Measurements from ENCODE around the gene SEMA4D.
"Not testable (repeated sequence)": the region's sequence is repeated elsewhere in the genome, so short reads cannot be mapped to it uniquely, and the experiment has no call there.

SEMA4D gene

DNA sequence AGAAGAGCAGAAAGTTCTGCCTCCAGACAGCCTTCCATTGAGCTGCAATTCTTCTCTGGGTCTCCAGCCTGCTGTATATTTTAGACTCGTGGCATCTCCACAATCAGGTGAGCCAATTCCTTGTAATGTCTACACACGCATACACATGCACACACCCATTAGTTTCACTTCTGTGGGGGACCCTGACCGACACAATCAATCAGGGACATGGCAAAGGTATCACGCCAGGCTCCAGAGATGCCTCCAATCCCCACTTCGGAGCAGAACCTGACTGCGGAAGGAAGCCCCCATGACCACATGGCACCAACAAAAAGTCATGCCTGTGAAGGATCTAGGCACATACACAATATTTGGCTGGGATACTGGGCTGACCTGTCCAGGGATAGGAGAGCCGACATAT lies 21.4 kb downstream of the SEMA4D start:
- no peak for TF ChIP-seq ZNF274 (IDR thresholded peaks at IDR 0.05; ENCODE audit: low read depth, low read length)
- no peak overlapping the region for H3K4me3 ChIP-seq (ENCODE audit: low read length)

DNA sequence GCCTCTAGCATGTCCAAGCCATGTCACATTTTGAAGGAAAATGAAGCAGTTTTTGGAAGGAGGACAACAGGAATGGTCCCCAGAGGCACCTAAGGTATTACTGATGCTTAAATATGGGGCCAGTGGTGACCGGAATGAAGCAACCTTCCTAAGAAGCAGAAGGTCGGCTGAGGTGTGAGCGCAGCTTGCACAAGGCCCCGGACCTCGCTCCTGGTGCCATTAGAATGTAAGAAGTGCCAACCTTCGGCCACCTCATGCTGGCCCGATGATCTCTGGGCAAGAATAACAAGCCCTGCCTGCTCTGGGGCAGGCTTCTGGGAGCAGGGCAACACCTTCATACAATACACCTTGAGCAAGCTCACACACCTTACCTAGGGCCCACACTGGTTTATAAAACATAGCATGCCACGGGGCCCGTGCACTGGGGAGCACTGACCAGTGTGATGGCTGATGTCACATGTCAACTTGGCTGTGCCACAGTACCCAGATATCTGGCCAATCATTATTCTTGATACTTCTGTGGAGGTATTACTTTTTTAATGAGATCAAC lies 21.9 kb downstream of the SEMA4D start:
- H3K4me3 ChIP-seq (ENCODE audit: low read length) = no peak overlapping the region
- no peak for TF ChIP-seq ZNF274 (IDR thresholded peaks at IDR 0.05; ENCODE audit: low read depth, low read length)

DNA sequence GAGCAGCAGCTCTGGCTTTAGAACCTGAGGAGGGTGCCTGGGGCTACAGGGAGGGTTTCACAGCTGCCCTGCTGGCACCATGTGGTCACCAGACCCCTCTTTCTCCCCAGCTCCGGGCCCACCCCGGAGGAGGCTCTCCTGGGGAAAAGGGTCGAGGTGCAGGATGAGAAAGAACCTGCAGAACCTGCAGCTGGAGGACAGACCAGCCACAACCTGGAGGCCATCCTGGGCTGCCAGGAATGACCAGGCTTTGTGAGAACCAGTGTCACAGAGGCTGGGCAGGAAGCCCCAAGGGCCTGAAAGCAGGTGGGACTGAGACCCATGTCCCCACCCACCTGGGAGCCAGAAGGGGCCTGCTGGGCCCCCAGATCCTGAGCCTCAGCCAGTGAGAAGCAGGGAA lies 23.0 kb downstream of the SEMA4D start:
- no peak overlapping the region for H3K4me3 ChIP-seq (ENCODE audit: low read length)
- no peak for TF ChIP-seq ZNF274 (IDR thresholded peaks at IDR 0.05; ENCODE audit: low read depth, low read length)

DNA sequence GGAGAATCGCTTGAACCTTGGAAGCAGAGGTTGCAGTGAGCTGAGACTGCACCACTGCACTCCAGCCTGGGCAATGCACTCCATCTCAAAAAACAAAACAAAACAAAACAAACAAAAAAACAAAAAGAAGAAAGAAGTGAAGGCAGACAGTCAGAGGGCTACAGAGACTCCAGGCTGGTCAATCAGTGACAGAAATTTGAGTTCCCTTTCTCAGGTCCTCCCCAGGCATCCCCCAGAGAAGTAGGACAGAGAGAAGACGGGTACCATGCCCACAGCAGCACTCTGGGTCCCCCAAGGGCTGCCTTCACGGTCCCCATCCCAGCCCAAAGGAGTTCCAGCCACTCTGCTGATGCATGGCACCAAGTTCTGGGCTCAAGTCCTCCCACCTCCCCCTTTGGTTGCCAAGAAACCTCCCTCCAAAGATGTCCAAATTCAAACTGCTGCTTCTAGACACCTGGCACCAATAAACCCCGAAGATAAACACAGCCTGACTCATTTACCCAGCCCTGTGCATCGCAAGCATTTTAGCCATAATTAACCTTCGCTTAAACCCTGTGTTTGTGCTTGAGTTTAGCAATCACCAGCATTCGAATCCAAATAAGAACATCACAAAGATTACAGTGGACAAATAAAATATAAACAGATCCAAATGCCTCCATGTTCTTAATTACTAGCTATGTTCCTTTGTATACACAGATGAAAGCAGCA lies 24.0 kb downstream of the SEMA4D start:
- no peak for TF ChIP-seq ZNF274 (IDR thresholded peaks at IDR 0.05; ENCODE audit: low read depth, low read length)
- H3K4me3 ChIP-seq (ENCODE audit: low read length) = no peak overlapping the region

DNA sequence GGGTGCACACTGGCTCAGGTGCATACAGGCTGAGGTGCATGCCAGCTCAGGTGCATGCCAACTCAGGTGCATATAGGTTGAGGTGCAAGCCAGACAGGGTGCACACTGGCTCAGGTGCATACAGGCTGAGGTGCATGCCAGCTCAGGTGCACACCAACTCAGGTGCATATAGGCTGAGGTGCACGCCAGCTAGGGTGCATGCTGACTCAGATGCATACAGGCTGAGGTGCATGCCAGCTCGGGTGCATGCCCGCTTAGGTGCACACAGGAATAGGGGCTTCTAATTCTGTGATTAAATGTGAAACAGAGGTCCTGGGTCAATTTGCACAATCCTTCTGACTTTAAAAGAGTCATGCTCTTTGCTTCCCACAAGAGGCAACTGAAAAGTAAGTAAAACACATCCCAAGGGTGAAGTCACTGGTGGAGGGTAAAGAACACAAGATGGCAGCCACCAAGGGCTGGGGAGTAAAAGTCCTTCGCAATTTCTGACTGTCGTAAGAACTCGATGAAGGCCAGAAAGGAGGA lies 26.1 kb downstream of the SEMA4D start:
- H3K4me3 ChIP-seq (ENCODE audit: low read length) = not testable (repeated sequence)

DNA sequence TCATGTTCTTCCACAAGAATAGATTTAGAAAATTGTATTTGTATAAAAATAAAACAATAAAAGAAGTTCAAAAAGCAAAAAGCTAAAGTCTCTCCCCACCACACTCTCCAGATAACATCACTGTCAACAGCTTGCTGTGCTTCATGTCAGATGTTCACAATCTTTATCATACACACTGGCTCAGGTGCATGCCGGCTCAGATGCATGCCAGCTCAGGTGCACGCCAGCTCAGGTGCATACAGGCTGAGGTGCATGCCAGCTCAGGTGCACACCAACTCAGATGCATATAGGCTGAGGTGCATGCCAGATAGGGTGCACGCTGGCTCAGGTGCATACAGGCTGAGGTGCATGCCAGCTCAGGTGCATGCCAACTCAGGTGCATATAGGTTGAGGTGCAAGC lies 26.5 kb downstream of the SEMA4D start:
- no peak for TF ChIP-seq ZNF274 (IDR thresholded peaks at IDR 0.05; ENCODE audit: low read depth, low read length)

DNA sequence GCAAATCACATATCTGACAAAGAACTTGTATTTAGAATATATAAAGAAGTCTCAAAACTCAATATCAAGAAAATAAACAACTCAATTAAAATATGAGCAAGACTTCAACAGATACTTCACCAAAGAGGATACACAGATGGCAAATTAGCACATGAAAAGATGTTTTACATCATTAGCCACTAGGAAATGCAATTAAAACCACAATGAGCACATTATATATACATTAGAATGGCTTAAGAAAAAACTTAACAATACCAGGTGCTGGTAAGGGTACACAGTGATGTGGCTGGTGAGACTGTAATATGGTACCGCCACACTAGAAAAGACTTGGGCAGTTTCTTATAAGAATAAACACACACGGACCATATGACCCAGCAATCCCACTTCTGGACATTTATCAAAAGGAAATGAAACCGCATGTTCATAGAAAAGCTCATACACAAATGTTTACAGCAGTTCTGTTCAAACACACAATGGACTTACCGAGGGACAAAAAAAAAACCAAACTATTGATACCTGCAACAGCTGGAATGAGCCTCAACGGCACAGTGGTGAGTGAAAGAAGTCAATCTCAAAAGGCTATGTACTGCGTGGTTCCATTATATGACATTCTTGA lies 27.6 kb downstream of the SEMA4D start:
- H3K4me3 ChIP-seq (ENCODE audit: low read length) = no peak overlapping the region
- TF ChIP-seq ZNF274 (IDR thresholded peaks at IDR 0.05; ENCODE audit: low read depth, low read length) = no peak

More for the DNA sequence above, 26.5 kb downstream of the SEMA4D start:
- H3K4me3 ChIP-seq (ENCODE audit: low read length) = no peak overlapping the region

DNA sequence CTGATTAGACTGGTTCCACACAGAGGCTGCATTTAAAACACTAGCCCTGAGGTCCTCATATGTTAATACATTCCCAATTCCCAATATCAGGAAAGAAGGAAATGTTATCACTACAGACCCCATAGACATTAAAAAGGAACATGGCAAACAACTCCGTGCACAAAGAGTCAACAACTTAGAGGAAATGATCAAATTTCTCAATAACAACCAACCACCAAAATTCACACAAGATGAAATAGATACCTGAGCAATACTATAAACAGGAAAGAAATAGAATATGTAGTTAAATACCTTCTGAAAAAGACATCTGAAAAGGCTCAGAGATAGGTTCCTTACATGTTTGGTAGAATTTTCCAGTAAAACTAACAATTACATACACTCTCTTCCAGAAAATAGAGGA lies 28.9 kb downstream of the SEMA4D start:
- no peak for TF ChIP-seq ZNF274 (IDR thresholded peaks at IDR 0.05; ENCODE audit: low read depth, low read length)
- no peak overlapping the region for H3K4me3 ChIP-seq (ENCODE audit: low read length)

DNA sequence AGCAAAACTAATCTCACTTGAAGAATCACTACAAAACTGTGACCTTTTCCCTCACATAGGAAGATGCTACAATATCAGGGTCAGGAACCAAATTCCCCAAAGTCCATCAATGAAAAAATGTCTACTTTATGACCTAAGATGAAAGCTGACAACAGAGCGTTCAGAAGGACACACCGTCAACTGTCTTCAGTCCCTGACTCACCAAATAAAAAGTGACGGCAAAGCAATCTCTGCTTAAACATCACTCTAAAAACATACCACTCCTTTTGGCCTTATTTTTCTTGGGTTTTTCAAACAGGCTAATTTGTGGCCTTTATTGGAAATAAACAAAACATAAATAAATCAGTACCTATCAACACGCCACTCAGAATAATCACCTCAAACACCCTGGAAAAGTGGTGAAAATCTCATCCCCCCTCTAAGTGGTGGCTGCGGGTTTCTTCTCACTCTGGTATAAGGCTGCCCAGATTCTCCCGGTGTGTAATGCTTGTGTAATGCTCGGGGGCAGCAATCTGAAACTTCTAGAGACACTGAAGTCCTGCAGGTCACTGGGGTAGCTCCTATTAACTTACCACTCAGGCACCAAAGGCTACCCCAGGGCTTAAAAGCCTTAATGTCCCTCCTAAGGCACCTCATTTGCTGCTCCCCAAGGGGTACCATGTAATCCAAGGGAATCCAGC lies 29.5 kb downstream of the SEMA4D start:
- H3K4me3 ChIP-seq (ENCODE audit: low read length) = no peak overlapping the region
- no peak for TF ChIP-seq ZNF274 (IDR thresholded peaks at IDR 0.05; ENCODE audit: low read depth, low read length)

DNA sequence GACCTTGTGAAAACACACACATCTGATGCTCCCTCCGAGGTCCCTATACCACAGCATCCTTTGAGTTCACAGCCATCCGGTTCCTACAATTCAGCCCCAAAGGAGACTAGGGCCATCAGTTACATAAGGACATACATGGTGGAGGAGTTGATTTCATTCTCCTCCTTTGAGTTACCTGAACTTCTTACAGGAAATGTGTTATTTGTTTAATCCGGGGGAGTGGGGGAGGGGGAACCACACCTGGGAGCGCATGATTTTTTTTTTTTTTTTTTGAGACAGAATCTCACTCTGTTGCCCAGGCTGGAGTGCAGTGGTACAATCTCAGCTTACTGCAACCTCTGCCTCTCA lies 30.7 kb downstream of the SEMA4D start:
- peak overlapping the region; percentile 16; the same call in 1 of the 2 replicates for H3K4me3 ChIP-seq (ENCODE audit: low read length)
- no peak for TF ChIP-seq ZNF274 (IDR thresholded peaks at IDR 0.05; ENCODE audit: low read depth, low read length)

DNA sequence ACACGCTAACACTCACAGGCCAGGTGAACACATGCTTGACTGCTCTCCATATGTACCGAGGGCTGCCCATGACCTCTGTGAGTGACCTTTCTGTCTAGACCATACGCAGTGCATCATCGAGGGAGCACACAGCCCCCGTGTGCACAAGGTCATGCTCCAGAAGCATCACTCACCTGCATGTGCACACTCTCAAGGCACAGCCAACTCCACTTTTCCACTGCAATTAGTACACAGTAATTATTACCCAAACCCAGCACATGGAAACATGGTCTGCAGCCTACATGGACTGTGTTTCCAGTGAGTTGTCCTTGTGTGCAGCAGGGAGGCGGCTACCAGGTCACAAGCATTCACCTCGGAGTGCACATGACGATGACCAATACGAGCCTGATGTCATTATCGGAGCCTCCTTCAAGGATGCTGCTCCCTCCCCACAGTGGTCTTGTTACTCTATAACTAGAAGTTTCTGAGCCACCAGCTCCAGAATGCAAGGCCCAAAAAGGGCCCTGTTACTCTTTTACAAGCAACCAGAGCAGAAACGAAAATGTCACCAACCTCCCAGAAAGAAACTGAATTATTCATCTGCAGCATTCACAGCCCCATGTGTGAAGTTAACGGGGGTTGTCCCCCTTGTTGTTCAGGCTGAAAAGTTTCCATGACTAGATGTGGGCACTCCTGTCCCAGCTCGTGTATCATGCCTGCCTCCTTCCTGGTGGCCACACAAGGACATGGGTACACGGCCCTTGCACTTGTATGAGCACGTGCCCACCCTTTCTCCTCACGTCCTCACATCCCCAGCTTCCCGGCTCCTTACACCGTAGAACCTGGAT lies 31.2 kb downstream of the SEMA4D start:
- peak overlapping the region; percentile 27; the same call in 1 of the 2 replicates for H3K4me3 ChIP-seq (ENCODE audit: low read length)
- no peak for TF ChIP-seq ZNF274 (IDR thresholded peaks at IDR 0.05; ENCODE audit: low read depth, low read length)

DNA sequence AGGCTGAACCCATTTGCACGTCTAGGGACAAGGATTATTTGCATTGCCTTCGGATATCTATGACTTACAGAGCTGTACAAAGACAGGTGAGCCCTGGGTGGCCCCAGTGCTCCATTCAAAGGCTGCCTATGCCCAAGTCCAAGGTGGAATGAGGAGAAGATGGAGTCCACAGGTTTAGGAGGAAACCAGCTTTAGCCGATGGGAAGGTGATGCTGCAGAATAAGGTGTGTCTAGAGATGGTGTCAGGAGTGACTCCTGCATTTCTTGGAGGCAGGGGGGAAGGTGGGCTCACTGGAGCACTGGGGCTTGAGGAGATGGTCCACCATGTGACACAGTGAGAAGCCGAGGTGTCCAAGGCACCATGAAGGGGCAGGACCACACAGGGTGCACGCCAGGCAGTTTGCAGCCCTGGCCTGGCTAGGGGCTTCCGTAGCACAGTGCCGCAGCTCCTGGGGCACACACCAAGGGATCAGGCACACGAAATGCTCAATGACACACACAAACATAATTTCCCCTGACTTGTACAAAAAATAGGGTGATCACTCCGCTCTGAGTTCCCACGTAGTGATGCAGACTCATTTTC lies 32.1 kb downstream of the SEMA4D start:
- peak overlapping the region; percentile 27; the same call in 1 of the 2 replicates for H3K4me3 ChIP-seq (ENCODE audit: low read length)
- TF ChIP-seq ZNF274 (IDR thresholded peaks at IDR 0.05; ENCODE audit: low read depth, low read length) = no peak

DNA sequence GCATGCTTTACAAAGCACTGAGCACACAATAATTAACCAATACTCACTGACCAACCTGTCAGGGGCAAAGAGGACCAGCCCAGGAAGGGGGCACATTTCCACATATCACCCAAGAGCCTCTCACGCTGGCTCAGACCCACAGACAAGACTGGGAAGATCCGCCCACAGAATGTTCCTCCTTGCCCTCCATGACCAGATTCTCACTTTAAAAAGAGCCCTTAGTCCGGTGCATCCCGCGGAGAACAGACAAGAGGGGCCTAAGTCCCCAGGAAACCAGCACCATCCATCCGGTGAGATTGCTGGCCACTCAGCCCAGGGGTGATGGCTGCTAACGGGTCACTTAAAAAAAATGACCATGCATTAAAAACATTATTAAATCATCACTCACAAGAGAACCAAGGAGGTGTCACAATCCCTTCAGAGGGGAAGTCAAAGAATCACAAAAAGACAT lies 32.9 kb downstream of the SEMA4D start:
- no peak for TF ChIP-seq ZNF274 (IDR thresholded peaks at IDR 0.05; ENCODE audit: low read depth, low read length)
- H3K4me3 ChIP-seq (ENCODE audit: low read length) = peak overlapping the region; percentile 0; the same call in 1 of the 2 replicates
